Adrenal gland (tissue), 5 donors: ENCODE measurements around the gene PNPLA8.

Experiments
- CTCF ChIP-seq, 6 experiments: fragments of 450-650 bp in 4 of 6; fragments of 200-600 bp in 2 of 6; sonication (generic) in 1 of 6; IDR thresholded peaks; 1 replicate in 5 of 6; 2 replicates in 1 of 6; pipeline versions ENCODE4 v1.5.1 to v1.8.0; 2016 to 2021; ENCODE audit warnings: antibody characterized with exemption in 6 of 6, mild to moderate bottlenecking in 2 of 6, moderate library complexity in 1 of 6
- POLR2A ChIP-seq, 2 donors: fragments of 450-650 bp; IDR thresholded peaks; one replicate each; pipeline ENCODE4 v1.6.1; 2017; ENCODE audit warnings: antibody characterized with exemption in 2 of 2, mild to moderate bottlenecking in 2 of 2, moderate library complexity in 1 of 2
- donor health status: DM: no; HTN: no; CAD: no.

- TF ChIP-seq CTCF (IDR thresholded peaks at IDR 0.05) (no peak), POLR2A (IDR thresholded peaks at IDR 0.05) (no peak)
These were observed 7.8 kb upstream of the PNPLA8 start for GRCh38 chr7:108533712-108534111.
